COLO668 (cell line): ENCODE measurements around the gene NIPSNAP3A.

Source experiments
- DNase-seq: peaks from one replicate; lab custom pipeline; 2025; ENCODE audit not compliant: unreplicated experiment; lab: John Stamatoyannopoulos, UW

The NIPSNAP3A gene

DNA sequence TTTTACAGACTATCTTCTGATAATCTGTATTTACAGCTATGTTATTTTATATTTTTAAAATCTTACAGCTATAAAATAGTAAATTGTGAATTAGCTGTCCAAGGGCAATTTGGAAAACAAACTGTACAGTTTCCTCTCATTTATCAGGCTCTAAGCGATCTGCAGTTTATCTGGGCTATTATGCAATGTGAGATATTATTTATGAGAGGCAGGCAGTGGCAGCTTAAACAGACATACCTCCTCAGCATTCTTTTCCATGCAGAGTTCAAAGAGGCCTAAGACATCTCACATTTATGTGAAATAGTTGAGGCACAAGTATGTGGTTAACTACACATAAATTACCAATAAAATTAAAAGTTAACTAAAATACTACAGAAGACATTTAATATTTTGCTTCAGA lies 26.6 kb downstream of the NIPSNAP3A start:
- no peak for DNase-seq

DNA sequence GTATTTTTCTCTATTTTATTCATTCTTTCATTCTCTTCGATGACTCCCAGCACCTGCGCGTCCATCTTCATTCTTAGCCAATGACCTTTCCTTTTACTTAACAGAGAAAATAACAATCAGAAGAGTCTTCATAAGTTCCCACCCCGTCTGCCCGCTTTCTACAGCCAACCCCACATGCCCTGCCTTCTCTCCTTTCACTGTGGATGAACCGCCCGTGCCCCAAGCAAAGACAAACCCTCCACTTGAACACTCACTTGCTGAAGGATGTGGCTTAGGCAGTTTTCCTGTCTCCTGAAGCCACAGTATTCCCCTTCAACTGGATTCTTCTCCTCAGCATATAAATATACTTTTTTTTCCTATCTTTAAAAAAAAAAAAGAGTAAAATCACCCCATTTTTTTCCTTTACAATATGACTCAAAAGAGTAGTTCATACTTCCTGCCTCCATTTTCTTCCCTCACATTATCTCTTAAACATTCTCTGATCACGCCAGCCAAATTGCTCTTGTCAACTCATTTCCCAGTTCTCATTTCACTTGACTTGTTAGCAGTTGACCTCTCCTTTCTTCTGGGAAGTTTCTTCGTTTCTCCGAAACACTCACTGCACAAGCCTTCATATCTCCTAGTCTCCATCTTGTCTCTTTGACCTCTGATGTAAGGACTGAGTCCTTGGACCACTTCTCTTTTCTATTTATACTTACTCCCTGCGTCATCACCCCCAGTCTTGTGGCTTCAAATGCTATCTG lies 27.5 kb downstream of the NIPSNAP3A start:
- no peak for DNase-seq

DNA sequence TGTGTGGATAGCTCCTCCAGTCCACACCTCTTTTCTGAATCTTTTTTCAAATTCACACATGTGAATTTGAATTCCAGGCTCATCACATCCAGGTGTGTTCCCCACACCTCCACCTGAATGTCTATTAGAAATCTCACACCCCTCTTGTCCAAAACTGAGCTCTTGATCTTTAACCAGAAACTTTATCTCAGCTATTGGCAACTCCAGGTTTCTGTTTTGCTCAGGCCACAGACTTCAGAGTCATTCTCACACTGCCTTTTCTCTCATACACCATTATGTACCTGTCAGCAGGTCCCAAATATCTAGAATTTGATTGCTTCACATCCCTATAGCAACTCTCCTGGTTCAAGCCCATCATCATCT lies 28.1 kb downstream of the NIPSNAP3A start:
- DNase-seq = no peak

DNA sequence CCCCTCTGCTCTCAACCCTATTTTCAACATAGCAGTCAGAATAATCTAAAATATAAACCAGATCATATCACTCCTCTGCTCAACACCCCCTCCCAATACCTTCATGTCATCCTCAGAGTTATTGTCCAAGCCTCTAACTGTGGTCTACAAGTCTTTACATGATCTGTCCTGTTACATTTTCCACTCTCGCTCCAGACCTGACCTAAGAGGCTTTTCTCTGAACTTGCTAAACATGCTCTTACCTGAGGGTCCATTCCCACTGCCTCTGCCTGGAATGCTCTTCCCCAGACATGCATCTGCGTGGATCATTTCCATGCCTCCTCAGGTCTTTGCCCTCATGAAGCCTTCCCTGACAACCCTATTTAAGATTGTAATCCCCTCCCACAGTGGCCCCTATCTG lies 28.5 kb downstream of the NIPSNAP3A start:
- no peak for DNase-seq

DNA sequence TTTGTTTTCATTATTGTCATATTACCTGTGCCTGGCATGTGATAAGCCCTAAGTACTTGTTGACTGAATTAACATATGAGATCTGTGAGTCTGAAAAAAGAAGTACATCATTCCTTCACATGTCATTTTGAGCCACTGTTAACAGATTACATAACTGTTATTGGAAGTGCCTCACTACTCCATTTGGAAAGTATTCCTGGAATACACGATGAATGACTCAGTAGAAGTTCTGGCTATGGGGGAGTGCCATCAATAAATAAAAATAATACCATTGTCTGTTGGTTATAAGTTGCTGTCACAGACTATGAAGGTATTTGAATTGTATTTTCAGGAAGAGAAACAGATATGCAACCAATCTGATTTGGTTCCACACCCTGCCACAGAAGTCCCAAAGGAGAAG lies 29.3 kb downstream of the NIPSNAP3A start:
- no peak for DNase-seq

DNA sequence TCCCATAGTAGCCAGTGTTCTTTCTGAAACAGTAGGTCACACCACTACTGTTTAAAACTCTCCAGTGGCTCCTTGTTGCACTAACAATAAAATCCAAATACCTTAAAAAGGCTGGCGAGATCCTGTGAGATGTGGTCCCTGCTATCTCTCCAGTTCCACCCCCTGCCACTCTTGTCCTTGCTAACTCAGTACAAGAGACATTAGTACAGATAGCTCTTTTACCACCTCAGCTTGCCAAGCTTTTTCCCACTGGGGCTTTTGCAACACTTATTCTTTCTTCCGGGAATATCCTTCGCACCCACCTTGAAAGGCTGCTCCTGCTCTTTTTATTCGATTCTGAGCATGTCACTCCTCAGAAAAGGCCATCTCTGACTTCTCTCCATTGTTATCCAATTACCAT lies 31.3 kb downstream of the NIPSNAP3A start:
- no peak for DNase-seq

DNA sequence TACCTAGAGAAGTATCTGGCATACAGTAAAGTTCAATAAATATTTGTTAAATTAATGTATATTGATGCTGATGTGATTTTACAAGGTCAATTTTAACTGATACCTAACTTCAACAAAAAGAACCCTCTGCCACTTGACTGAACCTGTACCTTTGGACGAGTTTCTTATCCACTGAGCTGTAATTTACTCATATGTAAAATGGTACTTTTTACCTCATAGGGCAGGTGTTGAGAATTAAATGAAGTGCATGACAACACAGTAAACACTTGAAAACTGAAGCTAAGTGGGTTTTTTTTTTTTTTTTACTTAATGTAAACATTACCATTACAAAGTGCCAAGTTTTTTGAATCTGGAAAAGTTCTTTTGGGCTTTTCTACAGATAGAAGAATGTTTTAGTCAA lies 31.9 kb downstream of the NIPSNAP3A start:
- no peak for DNase-seq

DNA sequence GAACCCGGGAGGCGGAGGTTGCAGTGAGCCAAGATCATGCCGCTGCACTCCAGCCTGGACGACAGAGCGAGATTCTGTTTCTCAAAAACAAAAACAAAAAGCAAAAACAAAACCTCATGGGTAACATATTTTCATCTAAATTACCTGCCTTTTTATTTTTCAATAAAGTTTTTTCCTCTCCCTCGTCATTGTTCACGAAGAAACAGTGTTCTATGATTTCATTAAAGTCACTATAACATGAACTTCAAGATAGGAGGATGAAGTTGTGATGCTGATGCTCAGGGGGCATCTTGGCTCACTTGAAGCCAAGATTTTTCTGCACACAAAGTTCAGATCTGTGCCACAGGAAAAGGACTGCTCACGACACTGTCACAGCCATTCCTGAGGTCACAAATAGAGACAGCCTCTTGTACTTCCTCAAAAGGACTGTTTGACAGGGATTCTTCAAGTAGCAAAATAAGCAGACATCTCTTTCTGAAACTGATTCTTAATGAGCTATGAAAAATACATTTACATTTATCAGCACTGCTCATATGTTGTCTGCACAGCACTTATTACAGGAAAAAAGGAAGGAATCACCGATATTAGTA lies 32.6 kb downstream of the NIPSNAP3A start:
- DNase-seq = no peak

DNA sequence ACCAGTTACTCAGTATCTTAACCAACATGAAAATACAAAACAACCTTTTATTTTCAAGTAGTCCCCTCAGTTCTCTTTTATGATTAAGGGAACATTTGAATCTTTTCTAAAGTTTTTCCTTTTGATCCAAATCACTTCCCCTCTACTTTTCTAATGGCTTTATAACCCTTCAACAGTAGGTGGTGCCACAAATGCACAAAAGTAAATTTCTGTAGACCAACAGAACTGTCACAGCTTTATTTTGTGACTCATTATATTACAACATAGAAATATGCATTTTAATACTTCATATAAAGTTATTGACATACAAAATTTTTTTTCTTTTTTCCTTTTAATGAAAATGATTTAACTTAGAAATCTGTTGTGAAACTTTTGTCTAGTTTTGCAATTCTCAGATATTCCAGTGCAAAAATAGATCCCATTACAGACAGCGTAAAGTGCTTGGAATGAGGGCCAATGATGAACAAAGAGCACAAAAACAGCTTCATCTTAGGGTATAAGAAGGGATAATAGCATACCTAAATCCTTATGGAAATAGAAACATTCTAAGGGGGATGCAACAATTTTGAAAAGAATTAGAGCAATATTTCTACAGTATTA lies 33.4 kb downstream of the NIPSNAP3A start:
- DNase-seq = no peak

DNA sequence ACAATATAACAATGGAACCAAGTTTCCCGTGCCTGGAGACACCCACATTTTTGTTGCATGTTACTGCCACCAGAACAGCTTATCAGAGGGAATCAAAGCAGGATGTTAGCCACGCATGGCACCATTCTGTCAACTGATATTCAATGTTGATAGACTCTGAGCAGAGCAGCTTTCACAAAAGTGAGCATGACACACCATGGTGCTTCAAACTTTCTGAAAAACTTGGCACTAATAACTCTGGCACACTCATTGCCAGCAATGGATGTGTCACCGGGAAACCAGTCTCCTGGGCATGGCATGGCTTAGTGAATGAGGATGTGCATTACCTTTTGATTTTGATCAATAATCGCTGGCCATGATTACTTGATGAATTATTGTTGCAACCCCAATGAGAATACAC lies 36.1 kb downstream of the NIPSNAP3A start:
- no peak for DNase-seq

DNA sequence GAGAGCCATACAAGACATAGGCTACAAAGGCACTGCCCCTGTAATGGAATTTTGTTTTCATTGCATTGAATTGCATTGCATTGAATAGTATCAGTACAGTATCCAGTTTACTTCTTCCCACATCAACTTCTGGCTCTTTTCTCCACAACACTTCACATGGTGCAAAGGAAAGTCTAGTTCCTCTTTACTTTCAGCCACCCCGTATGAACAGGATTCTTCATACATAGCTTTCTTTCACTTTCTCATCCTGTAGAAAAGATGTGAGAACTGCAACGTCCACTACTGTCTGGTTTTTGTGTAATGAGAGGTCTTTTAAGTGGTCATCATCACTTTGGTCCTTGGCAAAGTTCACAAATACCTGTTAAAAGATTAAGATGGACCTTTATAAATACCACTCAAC lies 36.6 kb downstream of the NIPSNAP3A start:
- DNase-seq = no peak

DNA sequence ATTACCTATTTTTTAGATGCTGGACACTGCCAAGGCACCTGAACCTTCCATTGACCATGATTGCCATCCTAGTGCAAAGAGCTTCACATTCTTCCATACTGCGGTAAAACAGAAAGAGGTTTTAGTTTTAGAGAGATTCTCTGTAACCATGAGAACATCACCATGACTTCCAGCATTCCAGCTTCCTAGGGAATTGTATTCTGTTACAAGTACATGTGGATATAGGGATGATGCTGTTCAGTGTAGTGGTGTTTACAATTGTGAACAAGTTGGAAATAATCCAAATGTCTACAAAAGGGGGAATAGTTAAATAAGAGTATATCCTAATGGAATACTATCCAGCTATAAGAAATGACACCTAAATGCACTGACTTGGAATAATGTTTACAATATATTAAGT lies 38.8 kb downstream of the NIPSNAP3A start:
- DNase-seq = no peak

DNA sequence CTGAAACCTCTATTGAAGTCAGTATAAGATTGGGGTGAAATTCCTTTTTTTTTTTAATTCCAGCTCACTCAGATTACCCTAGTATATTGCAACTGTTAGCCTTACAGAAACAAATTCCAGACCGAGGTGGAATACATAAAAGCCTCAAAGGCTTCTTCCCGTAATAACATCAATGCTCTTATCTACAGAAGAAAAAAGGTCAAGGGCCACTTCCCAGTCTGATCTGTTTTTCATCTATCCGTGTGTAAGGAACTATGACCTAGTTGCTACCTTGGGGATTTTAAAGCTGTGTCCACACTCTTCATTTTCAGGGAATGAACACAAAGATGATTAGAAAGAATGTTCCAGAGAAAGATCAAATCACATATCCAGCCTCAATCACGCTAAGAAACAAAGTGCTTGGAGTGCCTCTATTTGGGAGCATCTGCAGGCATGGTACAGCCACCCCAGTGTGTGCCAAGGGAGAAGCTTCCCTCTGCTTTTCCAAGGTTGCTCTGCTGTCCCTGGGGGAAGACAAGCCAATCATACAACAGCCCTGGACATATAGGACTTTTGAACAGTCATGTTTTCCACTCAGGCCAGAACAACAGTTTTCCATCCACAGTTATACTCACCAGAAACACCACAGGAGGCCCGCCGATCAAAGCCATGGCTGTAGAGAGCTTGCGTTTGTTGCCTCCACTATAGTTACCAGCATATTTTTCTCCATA lies 40.0 kb downstream of the NIPSNAP3A start:
- no peak for DNase-seq

DNA sequence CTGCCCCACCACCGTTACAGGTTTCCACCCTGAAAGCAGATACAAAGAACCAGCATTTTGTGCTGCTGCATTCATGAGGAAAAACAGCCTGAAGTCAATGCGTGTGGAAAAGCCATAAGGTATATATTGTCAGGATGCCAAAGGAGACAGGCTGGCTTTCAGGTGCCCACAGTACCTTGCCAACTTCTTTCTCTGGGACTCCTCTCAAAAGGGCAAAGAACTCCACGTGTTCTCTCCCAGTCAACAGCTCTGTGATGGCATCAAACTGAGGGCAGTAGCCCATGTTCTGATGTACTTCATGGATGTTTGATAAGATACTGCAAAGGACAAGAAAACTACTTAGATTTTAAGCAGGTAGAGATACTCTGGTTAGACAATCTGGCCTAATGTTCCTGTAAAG lies 40.8 kb downstream of the NIPSNAP3A start:
- no peak for DNase-seq

DNA sequence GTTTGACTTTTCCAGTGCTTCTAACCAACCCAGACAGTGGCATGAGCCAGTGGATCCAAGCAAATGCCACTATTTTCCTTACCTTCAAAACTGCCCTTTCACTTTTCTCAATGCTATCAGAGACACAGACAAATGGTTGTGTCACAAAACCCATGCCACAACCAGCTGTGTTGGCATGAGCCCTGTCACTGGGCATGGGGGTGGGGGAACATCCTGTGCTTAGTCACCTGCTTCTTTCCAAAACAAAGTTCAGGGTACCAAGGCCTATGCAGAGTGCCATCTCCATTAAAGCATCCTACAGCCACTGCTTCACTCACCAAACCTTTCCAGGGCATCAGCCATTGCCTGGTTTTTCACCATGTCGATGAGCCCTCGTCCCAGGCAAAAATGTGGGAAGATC lies 46.6 kb downstream of the NIPSNAP3A start:
- DNase-seq = no peak

DNA sequence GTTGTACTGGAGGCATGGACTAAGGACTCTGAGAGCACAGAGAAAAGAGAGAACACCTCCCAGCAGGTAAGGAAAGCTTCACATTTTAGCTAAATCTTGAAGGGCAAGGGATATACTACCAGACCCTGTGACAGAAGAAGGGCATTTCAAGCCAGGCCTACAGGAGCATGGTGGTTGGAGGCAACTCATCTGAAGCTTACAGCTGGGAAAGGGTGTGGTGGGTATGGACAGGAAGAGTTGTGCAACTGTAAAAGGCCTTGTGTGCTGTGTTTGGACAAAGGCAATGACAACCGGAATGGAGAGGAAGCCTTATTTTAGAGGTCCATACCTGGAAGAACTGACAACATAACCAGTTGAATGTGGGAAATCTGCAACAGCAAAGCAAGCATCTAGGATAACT lies 47.6 kb downstream of the NIPSNAP3A start:
- no peak for DNase-seq

DNA sequence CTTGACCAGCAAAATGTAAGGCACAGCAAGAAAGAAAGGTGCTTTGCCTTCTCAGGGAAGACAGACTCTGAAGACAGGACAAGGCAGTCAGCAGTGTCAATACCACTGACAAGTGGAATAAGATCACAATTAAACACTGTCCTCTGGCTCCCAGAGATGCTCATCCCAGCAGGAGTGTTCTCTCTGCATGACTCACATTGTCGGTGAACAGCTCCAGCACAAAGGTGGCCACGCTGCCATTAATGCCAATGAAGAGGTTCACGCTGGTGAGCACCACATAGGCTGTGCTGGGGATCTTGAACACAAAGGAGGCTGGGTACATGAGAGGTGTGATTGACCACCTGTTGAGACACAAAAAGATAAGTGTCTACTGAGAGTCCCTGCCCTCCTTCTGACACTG lies 48.4 kb downstream of the NIPSNAP3A start:
- DNase-seq = no peak

DNA sequence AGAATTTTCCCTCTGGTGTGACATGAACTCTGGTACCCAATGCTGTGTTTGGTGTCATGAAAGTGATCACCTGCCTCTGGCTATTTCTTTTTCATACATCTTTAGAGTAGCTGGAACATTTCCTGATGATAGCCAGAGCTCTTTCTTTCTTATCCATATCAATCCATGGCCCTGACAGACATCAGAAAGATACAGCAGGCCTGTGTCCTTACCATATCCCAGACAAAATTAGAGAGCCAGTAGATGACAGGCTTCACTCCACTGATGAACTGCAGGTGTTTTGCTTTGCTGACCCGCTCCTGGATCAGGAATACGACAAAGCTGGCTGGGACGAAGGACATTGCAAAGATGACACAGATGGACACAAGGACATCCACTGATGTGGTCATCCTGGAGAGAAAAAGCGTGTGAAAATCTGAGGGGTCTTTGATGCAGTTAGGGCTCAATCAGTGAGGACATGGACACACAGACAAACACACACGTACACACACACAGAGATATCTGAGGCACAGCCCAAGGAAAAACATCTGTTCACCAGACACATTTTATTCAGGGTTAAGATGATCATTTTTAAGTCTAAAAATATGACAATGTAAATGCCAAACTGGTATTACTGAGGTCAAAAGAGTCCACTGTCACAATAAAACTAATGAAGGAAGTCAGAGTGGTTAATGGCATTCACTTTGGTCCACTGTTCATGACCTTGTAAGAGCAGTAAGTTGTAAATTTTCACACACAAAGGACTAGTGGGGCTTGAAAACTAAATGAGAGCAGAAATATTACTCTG lies 50.9 kb downstream of the NIPSNAP3A start:
- no peak for DNase-seq

DNA sequence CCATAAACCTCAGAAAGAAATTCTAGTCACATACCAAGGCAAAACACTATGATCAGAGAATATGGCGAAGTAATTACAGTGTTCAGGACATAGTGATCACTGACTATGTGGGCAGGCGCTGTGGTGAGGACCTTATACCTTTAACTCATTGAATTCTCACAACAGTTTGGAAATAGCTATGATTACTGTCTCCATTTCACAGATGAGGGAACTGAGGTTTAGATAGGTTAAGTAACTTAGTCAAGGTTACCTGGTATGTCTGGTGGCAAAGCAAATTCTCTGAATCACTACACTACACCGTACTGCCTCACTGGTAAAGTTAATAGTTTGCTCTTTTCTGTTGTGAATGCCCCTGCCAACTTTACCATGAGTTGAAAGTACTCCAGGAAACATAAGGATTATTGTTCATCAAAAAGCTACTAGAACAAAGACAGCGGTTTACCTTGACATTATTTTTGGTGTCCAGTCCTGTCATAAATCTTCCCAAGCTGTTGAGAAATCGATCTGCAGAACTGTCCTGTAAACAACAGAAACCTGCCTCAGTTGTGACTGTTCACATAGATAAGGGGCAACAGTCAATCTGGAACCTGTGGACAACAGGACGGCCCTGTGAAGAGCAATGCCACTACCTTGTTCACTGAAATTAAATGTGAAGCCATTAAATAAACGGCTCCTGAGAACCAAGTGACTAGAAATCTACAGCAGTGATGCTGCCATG lies 52.7 kb downstream of the NIPSNAP3A start:
- no peak for DNase-seq

DNA sequence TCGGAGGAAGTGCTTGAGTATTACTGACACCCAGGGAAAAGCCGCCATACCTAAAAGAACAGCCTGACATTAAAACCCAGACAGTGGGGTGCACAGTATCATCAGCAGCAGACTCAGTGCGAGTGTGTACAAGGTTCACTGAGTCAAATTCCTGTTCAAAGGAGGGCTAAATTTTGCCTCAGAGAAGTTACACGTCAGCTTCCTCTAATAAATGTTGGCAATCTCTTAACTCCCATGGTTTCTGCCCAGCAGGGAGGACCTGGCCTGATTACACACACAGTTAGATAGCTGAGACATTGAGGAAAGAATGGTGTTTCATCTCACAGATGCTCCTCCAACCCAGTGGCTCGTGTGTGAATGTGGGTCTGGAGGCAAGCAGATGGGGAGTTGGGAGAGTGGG lies 54.6 kb downstream of the NIPSNAP3A start:
- DNase-seq = no peak

DNA sequence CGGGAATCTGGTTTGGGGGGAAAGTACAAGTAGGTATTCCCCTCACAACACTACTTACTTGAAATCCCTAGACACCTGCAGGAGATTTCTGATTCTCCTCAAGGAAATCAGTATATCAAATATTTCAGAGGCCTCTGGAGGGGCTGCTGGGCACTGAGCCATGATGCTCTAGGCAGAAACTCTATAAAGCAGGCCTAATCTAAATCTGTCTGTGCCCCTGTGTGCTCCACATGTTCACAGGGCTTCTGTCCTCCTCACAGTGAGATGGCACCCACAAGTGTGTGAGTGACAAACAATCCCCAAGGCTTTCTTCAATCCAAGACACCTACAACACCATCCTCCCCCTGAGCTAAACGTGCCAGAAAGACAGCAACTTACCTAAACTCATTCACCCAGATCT lies 55.4 kb downstream of the NIPSNAP3A start:
- DNase-seq = no peak
